Ishikawa (cell line): ENCODE data around the gene LCLAT1.

ENCODE experiments used
- CEBPB ChIP-seq: IDR thresholded peaks from 2 replicates; pipeline ENCODE4 v1.6.1; 2012
- CREB1 ChIP-seq: IDR thresholded peaks from 2 replicates; pipeline ENCODE4 v1.6.1; 2012; ENCODE audit warnings: low read depth
- EGR1 ChIP-seq: IDR thresholded peaks from 2 replicates; pipeline ENCODE4 v1.6.1; 2012
- EP300 ChIP-seq: IDR thresholded peaks from 2 replicates; pipeline ENCODE4 v1.6.1; 2012; ENCODE audit warnings: borderline replicate concordance
- FOXM1 ChIP-seq: IDR thresholded peaks from 2 replicates; pipeline ENCODE4 v1.6.1; 2012; ENCODE audit warnings: low read depth, borderline replicate concordance
- NFIC ChIP-seq: IDR thresholded peaks from 2 replicates; pipeline ENCODE4 v1.6.1; 2012
- RAD21 ChIP-seq: IDR thresholded peaks from 2 replicates; pipeline ENCODE4 v1.6.1; 2012; ENCODE audit warnings: low read depth
- TAF1 ChIP-seq: IDR thresholded peaks from 2 replicates; pipeline ENCODE4 v1.6.1; 2012; ENCODE audit warnings: low read depth, mild to moderate bottlenecking
- TCF12 ChIP-seq: IDR thresholded peaks from 2 replicates; pipeline ENCODE4 v1.6.1; 2012; ENCODE audit warnings: low read depth
- TEAD4 ChIP-seq: IDR thresholded peaks from 2 replicates; pipeline ENCODE4 v1.6.1; 2012
- YY1 ChIP-seq: IDR thresholded peaks from 2 replicates; pipeline ENCODE4 v1.6.1; 2012; ENCODE audit warnings: low read depth
- ZBTB7A ChIP-seq: IDR thresholded peaks from 2 replicates; pipeline ENCODE4 v1.6.1; 2012; ENCODE audit warnings: low read depth
- TF ChIP-seq, protein P1 (sequence below): IDR thresholded peaks from 2 replicates; pipeline ENCODE4 v1.6.1; 2012; ENCODE audit warnings: low read depth, mild to moderate bottlenecking
- TF ChIP-seq, protein P2 (sequence below): IDR thresholded peaks from 2 replicates; pipeline ENCODE4 v1.6.1; 2012
- TF ChIP-seq, protein P3 (sequence below): IDR thresholded peaks from 2 replicates; pipeline ENCODE4 v1.6.1; 2012

The LCLAT1 gene

DNA sequence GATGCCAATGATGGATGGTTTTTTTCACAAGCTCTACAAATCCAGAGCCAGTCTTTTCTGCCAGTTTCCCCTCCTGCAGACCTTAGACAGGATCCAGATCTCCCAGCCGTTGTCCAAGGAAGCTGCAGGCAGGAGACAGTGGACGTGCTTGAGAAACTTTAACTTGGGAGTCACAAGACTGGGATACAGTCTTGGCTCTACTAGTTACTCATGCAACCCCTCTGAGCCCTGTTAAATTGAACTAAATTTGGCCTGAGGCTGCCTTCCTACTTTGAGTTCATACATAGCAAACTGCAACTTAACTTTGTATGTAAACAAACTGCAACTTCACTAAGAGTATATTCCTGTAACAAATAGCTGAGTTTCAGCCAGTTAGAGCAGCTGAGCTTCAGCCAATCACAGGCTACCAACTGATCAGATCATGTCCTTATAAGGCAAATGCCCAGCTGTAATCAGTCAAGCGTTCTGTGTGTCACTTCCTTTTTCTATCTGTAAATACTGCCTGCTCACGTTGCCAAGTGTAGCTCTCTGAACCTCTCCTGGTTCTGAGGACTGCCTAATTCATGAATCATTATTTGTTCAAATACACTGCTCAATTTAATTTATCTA is 219.3 kb downstream of the LCLAT1 start:
- TF ChIP-seq CREB1 = no peak
- TF ChIP-seq, protein P1, sequence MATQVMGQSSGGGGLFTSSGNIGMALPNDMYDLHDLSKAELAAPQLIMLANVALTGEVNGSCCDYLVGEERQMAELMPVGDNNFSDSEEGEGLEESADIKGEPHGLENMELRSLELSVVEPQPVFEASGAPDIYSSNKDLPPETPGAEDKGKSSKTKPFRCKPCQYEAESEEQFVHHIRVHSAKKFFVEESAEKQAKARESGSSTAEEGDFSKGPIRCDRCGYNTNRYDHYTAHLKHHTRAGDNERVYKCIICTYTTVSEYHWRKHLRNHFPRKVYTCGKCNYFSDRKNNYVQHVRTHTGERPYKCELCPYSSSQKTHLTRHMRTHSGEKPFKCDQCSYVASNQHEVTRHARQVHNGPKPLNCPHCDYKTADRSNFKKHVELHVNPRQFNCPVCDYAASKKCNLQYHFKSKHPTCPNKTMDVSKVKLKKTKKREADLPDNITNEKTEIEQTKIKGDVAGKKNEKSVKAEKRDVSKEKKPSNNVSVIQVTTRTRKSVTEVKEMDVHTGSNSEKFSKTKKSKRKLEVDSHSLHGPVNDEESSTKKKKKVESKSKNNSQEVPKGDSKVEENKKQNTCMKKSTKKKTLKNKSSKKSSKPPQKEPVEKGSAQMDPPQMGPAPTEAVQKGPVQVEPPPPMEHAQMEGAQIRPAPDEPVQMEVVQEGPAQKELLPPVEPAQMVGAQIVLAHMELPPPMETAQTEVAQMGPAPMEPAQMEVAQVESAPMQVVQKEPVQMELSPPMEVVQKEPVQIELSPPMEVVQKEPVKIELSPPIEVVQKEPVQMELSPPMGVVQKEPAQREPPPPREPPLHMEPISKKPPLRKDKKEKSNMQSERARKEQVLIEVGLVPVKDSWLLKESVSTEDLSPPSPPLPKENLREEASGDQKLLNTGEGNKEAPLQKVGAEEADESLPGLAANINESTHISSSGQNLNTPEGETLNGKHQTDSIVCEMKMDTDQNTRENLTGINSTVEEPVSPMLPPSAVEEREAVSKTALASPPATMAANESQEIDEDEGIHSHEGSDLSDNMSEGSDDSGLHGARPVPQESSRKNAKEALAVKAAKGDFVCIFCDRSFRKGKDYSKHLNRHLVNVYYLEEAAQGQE = no peak

DNA sequence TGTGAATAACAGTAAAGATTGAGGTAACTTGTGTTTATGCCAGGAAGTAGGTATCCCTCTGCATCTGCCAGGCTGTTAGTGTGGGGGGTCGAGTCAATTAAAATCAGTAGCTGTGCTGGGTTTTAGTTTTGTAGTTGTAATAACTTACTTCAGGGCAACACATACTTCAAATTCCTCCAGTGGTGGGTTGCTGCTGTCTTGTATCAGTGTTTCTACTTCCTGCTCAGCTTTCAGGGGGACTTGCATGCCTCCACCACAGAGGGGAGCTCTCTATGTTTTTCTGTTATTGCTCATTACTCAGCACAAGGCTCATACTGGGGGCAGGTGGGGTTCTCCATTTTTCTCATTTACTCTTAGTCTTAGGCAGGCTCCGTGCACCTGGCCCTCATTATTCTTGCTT is 223.4 kb downstream of the LCLAT1 start:
- TF ChIP-seq TEAD4 (no peak), EGR1 (no peak), TAF1 (no peak)

DNA sequence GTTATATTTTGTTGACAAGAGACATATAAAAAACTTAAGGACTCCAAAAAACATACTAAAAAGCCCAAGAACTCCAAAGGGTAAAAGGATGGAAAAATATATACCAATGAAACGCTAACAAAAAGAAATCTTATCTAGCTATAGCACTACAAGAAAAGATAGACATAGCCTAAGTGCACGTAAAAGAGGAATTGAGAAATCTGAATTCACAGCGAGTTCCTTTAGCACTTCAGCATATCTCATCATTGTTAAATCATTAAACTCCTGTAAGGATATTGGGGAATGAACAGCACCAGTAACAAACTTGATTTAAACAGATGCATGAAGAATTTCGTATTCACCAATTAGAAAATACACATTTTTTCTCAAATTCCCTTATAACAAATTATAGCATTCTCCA is 226.1 kb downstream of the LCLAT1 start:
- TF ChIP-seq, protein P1 = no peak
- TF ChIP-seq CREB1 (no peak), ZBTB7A (no peak), RAD21 (no peak), TCF12 (no peak), YY1 (no peak), EP300 (no peak), EGR1 (no peak)
- TF ChIP-seq, protein P2, sequence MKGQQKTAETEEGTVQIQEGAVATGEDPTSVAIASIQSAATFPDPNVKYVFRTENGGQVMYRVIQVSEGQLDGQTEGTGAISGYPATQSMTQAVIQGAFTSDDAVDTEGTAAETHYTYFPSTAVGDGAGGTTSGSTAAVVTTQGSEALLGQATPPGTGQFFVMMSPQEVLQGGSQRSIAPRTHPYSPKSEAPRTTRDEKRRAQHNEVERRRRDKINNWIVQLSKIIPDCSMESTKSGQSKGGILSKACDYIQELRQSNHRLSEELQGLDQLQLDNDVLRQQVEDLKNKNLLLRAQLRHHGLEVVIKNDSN = no peak
- TF ChIP-seq, protein P3, sequence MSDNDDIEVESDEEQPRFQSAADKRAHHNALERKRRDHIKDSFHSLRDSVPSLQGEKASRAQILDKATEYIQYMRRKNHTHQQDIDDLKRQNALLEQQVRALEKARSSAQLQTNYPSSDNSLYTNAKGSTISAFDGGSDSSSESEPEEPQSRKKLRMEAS = no peak

DNA sequence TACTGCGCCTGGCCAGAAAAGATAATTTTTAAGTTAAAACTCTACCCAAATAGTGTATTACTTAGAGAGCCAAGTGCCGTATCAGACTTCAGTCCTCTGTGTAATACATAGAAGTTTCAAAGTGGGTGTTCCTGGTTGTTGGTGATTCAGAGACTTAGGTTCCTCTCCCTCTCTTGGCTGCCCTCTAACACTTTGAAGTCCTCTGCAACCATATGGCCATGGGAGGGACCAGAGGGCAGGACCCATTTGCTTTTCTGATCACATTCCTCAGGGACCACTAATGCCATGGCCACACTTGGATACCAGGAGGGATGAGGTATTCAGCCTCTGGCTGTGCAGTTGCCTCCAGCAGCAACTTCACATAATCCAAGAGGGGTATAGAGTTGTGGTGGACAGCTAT is 228.7 kb downstream of the LCLAT1 start:
- TF ChIP-seq ZBTB7A (no peak), TAF1 (no peak), TCF12 (no peak), NFIC (no peak), CREB1 (no peak), EP300 (no peak), EGR1 (no peak), YY1 (no peak), FOXM1 (no peak), CEBPB (no peak), TEAD4 (no peak), RAD21 (no peak)
- TF ChIP-seq, protein P3 = no peak
- TF ChIP-seq, protein P2 = no peak
- TF ChIP-seq, protein P1 = no peak

DNA sequence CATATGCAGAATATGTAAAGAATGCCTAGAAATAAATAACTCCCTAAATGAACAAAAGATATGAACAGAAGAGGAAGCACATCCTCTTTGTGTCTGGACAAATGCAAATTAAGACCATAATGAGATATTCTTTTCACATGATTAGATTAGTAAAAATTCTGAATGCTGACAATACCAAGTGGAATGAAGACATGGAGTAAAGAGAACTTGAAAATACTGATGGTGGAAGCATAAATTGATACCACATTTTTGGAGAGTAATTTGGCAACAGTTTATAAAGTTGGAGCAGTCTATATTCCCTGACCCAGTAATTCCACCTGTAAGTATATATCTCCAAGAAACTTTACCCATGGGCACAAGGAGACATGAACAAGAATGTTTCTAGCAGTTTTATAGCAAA is 230.2 kb downstream of the LCLAT1 start:
- TF ChIP-seq TAF1 (no peak), TCF12 (no peak), EGR1 (no peak), YY1 (no peak), EP300 (no peak), CREB1 (no peak), NFIC (no peak), RAD21 (no peak)
- TF ChIP-seq, protein P1 = no peak
